ENCODE data around the gene CEP135.

- TF ChIP-seq CTCF (IDR thresholded peaks at IDR 0.05) = no peak
- no peak for TF ChIP-seq EP300 (IDR thresholded peaks at IDR 0.05)
- TF ChIP-seq POLR2A (IDR thresholded peaks at IDR 0.05) = no peak
Measured at GRCh38 chr4:56051710-56052075, 102.9 kb downstream of the CEP135 start.
